HG03469 (cell line): ENCODE results near the gene PPFIA1.
"Not testable (repeated sequence)": the region's sequence is repeated elsewhere in the genome, so short reads cannot be mapped to it uniquely, and the experiment has no call there.

Experiments used
- ATAC-seq: cut with Tn5 transposase; IDR thresholded peaks from one replicate; pipeline ENCODE4 v1.9.1; 2021; ENCODE audit warnings: mild to moderate bottlenecking, moderate library complexity, moderate number of reproducible peaks; ENCODE audit not compliant: unreplicated experiment

The PPFIA1 gene

DNA sequence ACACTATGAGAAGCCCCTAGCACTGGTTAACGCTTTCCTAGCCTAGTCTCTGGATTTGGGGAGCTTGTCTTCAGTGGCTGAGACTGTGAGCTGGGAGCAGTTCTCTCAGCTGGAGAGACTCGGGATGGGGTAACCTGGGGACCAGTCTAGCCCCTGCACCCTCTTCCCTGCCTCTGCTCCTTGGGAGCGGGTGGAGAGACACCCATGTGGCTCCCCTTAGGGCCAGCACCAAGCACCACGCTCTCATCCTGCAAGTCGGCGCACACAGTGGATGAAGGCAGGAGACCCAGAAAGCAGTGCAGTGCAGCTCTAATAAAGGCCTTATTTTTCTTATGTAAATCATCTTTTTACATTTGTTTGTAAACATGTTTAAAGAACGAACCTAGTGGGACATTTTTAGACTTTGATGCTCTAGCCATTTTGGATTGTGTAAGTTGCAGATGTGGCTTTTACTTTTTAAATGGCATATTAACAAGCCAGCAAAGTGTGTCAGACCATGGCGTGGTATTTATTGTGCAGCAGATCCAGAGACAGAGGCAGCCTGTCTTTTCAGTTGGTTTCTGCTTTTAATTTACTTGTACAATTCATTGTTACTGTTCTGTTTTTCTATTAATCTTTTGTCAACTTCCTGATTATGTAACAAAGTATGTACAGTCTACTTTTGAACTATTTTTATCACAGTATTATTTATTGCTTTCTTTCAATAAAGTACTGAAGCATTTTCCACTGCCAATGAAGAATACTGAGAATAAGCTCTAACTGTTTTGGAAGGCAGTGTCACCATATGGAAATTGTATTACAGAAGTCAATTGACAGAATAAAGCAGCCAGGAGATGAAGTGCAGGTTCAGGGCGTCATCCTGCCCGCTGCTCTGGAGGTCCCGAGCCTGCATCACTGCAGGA lies 113.4 kb downstream of the PPFIA1 start:
- ATAC-seq: no peak

DNA sequence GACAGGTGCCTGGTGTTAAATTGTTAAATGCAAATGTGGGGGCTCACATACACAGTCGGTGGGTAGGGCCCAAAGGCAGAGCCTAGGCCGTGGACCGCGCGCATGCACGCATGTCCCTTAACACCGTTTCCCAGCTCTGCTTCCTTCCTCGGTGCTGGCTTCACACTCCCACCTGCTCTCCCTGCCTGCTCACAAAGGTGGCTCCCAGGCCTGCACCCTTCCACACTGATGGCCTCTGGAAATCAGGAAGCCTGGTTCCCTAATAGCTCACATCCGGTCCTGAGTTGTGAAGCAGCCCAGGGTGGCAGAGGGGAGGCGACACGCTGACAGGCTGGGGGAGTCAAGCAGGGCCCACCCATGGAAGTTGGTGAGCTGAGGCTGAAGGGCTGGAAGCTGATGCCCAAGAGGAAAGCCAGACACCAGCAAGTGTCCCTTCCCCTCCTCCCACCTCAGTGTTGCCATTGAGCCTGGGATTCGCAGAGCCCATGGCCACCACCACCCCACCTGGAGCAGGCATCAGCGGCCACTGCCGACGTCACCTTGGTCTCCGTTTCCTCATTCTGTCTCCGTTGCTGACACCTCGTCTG lies 114.2 kb downstream of the PPFIA1 start:
- ATAC-seq: no peak

DNA sequence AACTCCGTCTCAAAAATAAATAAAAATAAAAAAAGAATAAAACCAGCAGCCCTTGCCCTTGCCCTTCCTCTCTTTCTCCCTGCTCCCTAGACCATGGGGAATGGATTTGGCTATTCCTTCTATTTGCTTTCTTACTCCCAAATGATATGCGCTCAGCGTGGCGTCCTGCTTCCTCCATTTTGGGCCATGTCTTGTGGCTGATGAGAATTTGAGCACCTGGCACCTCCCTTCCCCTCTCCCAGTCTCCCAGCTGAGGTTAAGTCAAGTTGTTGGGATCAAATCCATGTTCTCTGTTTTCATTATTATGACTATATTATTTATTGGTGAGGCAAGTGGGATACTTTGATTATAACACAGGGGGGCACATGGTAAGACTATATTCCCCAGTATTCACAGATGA lies 117.1 kb downstream of the PPFIA1 start:
- no peak for ATAC-seq

DNA sequence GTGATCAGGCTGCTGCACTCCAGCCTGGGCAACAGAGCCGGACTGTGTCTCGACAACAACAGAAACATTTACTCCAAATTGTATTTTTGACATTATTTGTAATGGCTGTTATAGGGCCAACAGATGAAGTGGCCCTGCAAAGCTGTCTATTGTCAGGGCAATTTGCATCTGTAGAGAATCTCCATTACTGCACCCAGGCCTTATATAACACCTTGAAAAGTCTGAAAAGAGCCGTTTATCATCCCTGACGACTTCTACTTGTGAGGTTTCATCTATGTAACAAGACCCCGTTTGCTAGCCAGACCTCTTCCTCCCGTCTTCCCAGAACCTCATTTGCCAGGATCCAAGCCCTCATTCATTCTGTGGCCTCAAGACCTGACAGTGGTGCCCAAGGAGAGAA lies 118.7 kb downstream of the PPFIA1 start:
- ATAC-seq: no peak

DNA sequence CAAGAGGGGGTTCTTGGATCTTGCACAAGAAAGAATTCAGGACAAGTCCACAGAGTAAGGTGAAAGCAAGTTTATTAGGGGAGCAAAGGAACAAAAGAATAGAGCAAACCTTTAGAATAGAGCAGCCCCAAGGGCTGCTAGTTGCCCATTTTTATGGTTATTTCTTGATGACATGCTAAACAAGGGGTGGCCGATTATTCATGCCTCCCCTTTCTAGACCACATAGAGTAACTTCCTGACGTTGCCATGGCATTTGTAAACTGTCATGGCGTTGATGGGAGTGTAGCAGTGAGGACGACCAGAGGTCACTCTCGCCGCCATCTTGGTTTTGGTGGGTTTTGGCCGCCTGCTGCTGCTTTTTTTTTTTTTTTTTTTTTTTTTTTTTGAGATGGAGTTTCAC lies 120.4 kb downstream of the PPFIA1 start:
- not testable (repeated sequence) for ATAC-seq

DNA sequence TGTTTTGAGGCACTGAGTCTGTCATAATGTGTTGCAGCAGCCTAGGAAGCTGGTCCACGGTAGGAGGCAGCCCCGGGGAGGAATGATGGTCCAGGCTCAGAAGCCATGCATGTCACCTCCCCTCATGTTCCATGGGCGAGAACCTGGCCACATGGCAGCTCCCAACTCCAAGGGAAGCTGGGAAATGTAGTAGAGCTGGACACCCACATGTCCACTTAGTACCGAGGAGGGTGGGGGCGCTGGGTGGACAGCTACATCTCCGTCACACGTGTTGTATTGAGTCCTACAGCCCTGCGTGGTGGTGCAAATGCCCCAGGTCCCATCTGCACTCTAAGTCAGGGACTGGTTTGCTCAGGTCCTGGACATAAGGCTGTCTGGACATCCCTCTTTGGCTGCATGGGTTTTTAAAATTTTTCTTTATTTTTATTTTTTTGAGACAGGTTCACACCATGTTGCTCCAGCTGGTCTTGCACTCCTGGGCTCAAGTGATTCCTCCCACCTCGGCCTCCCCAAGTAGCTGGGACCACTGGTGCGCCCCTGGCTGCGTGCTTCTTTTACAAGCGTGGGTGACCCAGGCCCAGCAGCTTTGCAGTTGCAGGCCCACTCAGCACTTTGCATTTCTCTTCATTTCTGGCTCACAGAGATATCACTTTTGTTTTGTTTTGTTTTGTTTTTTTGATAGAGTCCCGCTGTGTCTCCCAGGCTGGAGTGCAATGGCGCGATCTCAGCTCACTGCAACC lies 123.9 kb downstream of the PPFIA1 start:
- no peak for ATAC-seq

DNA sequence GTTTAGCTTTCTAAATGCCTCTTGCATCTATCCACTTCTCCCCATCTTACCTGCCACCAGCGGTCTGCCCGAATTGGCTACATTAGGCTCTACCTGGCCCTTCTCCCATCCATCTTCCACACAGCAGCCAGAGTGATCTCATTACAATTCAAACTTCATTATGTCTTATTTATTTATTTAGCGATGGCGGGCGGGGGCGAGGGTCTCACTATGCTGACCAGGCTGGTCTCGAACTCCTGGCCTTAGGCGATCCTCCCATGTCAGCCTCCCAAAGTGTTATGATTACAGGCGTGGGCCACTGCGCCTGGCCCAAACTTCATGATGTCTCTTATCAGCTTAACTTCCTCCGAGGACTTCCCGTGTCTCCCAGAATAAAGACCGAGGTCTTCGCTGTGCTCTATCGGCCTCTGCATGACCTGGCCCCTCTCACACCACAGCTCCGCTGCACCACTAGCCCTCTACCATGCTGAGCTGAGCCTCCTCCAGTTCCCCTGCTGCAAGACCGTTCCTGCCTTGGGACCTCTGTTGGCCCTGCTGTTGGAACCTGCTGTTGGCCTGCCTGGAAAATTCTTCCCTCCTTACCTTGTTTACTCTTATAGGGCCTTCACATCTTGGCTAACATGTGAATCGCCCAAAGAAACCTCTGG lies 127.0 kb downstream of the PPFIA1 start:
- no peak for ATAC-seq

DNA sequence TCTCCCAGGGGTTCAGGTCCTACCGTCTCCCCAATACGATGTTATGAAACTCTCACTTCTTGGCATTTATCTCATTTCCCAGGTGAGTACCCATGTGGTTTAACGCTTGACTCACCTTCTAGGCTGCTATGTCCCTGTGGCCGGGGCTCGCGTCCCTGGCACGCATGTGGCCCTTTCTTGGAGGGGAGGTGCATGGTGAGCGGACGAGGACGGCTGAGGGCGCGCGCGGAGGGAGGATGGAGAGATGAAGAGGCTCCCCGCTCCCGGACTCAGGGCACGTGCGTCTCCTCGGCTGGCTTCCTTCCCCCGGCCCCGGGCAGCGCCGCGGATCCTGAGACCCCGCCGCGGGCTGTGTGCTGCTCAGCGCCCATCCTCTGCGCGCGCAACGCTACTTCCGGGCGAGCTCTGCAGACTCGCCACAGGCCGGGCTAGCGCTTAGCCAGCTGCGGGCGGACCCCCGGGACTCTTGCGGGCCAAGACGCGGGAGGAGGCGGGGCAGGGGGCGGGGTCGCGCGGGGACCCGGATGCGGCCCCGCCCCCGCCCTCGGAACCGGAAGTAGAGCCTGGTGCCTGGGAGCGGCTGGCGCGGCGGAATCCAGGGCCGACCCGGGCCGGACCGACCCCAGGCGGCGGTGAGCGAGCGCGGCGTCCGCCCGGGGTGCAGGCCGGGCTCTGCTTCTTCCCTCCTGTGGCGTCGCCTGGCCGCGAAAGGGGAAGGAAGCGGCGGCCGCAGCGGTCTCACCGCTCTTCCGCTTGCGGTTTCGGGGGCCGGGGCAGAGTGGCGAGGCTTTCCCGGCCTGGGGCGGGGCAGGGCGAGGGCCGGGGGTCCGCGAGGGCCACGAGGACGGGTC lies 127.7 kb downstream of the PPFIA1 start, which contains the start of gene CTTN:
Gene CTTN, plus strand, starts transcription at position 547 of the 851 bp plus-strand sequence. CDS start 8,769 bp downstream, outside the sequence.
- ATAC-seq: no peak

DNA sequence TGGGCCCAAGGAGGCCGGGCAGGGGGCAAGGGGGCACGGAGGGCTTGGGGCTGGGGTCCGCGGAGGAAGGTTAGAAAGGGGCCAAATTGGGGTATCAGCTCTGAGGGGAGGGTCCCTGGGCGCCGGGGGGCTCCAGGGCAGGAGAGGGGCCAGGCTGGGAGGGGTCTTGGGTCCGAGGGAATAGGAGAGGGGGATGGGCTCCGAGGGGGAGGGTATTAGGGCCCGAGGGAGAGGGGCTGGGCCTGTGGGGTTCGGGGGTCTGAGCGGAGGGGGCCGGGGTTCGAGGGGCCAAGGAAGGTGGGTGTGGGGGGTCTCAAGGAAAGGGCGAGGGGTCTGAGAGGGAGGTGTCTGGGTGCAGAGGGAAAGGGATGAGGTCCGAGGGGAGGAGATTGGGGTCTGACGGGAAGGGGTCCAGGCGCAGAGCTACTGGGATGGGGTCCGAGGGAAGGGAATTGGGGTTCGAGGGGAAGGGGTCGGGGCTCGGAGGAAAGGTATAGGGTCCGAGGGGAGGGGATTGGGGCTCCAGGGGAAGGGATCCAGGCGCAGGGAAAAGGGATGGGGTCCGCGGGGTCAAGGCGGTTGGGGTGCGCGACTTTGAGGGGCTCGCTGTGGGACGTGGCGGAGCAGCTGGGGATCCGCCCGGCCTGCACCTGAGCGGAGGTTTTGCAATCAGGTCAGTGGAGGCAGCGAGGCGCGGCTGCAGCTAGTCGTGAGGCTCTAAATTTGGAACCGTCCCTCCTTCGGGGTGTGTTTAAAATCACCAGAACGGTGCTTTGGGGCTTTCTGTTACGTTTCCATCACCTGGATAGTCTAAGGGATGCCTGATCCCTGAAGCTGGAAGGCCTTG lies 128.6 kb downstream of the PPFIA1 start:
- no peak for ATAC-seq

DNA sequence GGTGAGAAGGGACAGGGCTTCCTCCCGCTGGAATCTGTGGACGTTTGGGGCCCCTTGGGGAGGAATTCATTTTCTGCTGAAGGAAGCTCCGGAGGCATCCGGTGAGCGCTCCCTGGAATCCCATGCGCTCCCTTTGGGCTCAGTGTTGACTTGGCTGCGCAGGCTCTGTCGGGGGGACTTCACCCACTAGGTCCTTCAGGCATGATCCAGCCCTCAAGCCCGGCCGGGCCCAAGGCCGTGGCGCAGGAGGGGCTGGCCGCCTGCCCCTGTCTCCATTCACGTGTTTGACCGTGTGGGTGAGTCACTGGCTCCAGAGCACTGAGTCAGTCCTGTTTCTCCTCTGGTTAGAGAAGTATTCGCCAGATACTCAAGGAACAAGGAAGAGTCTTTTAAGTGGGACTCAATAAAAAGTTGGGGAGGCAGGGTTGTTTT lies 129.2 kb downstream of the PPFIA1 start:
- no peak for ATAC-seq

DNA sequence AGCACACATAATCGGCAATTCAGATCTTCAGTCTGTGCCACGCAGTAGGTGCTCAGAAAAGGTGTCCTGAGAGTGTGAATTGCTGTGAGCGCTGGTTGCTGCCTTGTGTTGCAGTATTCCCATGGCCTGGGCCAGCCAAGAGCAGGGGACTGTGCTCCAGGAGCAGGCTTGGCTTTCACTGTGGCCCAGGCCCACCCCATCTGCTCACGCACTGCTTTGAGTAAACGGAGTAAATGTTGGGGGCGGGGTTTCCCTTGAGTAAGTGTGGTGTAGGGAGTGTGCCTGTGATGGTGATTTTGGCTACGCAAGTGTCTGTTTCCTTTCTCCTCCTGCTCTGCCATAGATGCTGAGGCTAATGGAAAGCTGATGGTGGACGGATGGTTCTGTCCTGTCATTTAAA lies 130.2 kb downstream of the PPFIA1 start:
- ATAC-seq: no peak

DNA sequence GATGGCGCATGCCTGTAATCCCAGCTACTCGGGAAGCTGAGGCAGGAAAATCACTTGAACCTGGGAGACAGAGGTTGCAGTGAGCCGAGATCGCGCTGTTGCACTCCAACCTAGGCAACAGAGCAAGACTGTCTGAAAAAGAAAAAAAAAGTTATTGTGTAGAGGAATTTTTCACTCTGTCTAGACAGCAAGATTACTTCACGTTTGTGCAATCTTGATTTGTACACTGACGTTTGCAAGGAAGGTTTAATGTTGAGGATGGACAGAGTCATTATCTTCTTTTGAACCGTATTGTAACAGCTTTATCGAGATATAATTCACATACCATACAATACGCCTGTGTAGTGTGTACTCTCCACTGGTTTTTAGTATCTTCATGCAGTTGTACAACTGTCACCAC lies 131.5 kb downstream of the PPFIA1 start:
- no peak for ATAC-seq

DNA sequence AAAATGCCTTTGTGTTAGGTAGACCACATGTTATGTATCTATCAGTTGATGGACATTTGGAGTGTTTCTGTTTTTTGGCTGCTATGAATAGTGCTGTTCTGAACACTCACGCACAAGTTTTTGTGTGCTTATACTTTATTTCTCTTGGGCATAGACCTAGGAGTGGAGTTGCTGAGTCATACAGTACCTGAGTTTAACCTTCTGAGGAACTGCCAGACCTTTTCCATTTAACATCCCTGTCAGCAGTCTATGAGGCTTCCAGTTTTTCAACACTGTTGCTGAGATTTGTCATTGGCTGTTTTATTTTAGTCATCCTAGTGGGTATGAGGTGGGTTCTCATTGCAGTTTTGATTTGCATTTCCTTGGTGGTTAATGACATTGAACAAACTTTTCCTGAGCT lies 132.2 kb downstream of the PPFIA1 start:
- no peak for ATAC-seq

DNA sequence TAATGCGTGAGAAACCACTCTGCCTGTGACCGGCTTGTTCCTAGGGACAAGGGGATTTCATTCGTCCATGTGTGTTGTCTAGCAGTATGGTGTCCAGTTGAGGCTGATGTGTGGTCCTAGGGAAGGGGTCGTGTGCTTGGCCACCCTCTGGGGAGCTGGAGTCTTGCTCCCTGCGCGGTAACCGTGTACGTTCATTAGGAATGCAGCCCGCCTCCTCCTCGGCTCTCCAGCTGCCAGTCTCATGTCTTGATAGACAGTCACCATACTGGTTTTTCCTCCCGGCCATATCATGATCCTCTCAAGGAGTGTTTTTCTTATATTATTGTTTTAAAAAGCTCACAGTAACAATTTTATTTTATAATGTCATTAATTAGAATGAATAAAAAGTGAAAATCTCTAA lies 133.8 kb downstream of the PPFIA1 start:
- no peak for ATAC-seq

DNA sequence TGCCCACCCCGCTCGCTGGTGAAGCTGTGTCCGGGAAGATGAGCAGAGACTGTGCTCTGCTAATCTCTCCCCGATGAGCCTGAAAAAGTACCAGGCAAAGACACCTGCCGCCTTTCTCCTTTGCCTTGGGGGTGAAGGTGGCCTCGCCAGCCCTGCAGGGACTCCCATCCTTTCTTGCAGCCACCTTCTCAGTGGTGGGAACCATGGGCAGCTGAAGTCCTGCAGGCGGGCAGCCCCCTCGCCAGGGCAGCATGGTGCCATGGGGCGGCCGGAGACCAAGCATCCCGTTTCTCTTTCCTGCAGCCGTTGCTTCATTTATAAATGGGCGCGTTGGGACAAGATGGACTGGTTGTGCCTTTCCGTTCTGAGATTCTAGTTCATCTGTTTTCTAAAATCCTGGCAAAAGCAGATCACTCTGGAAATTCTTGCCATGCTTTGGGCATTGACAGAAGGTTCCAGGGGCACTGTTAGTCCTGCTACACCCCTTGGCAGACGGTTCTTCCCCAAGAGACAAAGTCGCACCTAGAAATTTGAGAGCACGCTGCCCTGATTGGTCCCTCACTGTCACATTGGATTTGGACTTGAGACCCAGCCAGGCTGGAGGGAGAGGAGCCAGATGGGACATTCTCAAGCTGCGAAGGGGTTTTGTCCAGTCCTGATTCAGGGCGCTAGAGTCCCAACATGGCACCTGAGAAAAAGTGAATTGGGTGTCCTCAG lies 135.3 kb downstream of the PPFIA1 start:
- ATAC-seq: no peak

DNA sequence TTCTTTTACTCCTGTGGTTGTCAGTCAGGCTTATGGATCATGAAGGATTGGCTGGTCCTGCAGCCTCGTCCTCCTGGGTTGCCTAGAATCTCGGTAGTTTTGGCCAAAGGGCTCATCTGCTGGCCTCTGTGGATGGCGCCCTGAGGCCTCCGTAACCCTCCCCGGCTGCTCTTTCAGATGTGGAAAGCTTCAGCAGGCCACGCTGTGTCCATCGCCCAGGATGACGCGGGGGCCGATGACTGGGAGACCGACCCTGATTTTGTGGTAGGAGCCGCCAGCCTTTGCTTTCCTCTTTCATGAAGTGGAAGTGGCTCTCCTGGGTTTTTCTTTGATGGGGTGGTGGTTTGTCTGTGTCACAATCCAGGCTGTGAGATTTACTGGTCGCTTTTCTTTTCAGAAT lies 136.6 kb downstream of the PPFIA1 start:
- ATAC-seq: no peak

DNA sequence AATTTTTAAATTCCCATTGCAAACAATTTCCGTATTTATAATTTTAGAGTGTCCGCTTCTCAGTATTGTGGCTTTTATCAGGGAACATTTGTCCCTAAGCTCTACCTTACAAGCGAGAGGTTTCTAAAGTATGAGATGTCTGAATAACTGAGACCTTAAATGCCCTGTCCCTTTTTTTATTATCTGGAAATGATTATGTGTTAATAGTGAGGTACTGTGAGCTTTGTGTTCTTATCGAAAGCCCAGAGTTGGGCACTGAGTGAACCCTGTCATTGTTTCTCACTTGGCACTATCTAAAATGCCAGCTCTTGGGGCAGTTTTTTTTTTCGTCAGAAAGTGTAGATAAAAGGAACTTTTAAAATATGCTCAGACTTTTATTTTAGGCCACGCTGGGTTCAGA lies 137.3 kb downstream of the PPFIA1 start:
- ATAC-seq: no peak

DNA sequence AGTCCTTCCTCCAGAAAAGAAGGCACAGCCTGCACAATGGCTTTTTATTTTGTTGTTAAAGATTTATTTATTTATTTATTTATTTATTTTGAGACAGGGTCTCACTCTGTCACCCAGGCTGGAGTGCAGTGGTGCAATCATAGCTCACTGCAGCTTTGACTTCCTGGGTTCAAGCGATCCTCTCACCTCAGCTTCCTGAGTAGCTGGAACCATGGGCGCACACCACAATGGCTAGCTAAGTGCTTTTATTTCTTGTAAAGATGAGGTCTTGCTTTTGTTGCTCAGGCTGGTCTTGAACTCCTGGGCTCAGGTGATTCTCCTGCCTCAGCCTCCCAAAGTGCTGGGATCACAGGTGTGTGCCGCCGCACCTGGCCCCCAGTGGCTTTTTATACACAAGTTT lies 137.8 kb downstream of the PPFIA1 start:
- ATAC-seq: not testable (repeated sequence)

DNA sequence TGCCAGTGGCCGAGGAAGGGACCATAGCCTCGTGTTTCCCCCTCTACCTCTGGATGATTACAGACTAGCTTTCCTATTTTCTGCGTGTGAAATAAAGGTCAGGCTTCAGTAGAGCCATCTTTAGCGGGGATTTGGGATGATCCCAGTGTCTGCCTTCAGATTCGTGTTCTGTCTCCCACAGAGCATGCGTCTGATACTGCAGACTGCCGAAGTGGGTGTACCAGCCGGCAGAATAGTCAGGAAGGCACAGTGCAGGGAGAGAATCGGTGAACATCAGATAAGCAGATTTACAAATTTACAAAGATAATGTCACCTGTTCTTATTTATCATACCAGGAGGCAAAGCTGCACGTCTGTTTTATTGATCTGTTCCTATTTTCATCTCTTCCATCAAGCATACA lies 138.9 kb downstream of the PPFIA1 start:
- ATAC-seq: no peak
